Measurements from ENCODE around the gene DDN. TPM values are rescaled to one million over a fixed set of nuclear protein-coding genes. Genes with fewer than 3 reads are reported as not detected.

DDN gene
- total and polyA plus RNA-seq, 12 donors = 0.08 to 2.2 (median 0.43) TPM; not detected in 1

- WGBS, 4 donors = 14 to 19% (median 19%) methylated on average over 10 to 13 of the region's 13 CpGs
- TF ChIP-seq POLR2A (IDR thresholded peaks at IDR 0.05) = no peak
- TF ChIP-seq, protein P1, sequence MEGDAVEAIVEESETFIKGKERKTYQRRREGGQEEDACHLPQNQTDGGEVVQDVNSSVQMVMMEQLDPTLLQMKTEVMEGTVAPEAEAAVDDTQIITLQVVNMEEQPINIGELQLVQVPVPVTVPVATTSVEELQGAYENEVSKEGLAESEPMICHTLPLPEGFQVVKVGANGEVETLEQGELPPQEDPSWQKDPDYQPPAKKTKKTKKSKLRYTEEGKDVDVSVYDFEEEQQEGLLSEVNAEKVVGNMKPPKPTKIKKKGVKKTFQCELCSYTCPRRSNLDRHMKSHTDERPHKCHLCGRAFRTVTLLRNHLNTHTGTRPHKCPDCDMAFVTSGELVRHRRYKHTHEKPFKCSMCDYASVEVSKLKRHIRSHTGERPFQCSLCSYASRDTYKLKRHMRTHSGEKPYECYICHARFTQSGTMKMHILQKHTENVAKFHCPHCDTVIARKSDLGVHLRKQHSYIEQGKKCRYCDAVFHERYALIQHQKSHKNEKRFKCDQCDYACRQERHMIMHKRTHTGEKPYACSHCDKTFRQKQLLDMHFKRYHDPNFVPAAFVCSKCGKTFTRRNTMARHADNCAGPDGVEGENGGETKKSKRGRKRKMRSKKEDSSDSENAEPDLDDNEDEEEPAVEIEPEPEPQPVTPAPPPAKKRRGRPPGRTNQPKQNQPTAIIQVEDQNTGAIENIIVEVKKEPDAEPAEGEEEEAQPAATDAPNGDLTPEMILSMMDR (IDR thresholded peaks at IDR 0.05) = no peak
- Histone ChIP-seq H3K4me1 (replicated peaks in 1 of 2) (peaks cover 11 to 36% of the 10 kb centered on the region in 2 donors), H3K4me3 (no peak overlapping the region), H3K9me3 (replicated peaks in 1 of 3) (no peaks in the 10 kb centered on the region), H3K27ac (no peak overlapping the region), H3K36me3 (replicated peaks in 1 of 2) (no peaks in the 10 kb centered on the region), H3K27me3 (peaks cover 68% of the 10 kb centered on the region)
- intact Hi-C loops (cut with DNase I) = loop anchor here in 1 of 2 donors (10.0 kb wide), 1 partner anchor 47 kb away; no protein-coding TSS in a partner anchor
- DNase-seq = no peak
These were observed 17.4 kb downstream of the DDN start for GRCh38 chr12:48981757-48982157.

DNA sequence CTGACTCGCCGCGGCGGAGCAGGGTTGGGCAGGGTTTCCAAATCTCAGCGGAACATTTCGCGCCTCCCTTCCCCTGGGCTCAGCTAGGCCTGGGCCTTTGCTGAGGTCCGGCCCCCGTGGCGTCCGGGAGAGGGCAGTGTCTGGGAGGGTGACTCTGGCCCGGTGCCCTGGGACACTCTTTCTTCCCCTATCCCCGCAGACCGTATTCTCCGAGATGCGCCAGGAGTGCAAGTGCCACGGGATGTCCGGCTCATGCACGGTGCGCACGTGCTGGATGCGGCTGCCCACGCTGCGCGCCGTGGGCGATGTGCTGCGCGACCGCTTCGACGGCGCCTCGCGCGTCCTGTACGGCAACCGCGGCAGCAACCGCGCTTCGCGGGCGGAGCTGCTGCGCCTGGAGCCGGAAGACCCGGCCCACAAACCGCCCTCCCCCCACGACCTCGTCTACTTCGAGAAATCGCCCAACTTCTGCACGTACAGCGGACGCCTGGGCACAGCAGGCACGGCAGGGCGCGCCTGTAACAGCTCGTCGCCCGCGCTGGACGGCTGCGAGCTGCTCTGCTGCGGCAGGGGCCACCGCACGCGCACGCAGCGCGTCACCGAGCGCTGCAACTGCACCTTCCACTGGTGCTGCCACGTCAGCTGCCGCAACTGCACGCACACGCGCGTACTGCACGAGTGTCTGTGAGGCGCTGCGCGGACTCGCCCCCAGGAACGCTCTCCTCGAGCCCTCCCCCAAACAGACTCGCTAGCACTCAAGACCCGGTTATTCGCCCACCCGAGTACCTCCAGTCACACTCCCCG, 18.0 kb downstream of the DDN start:
- Histone ChIP-seq H3K27ac (no peak overlapping the region), H3K4me1 (replicated peaks in 1 of 2) (peaks cover 11 to 36% of the 10 kb centered on the region in 2 donors), H3K9me3 (replicated peaks in 1 of 3) (no peaks in the 10 kb centered on the region), H3K36me3 (replicated peaks in 1 of 2) (no peaks in the 10 kb centered on the region), H3K4me3 (no peak overlapping the region), H3K27me3 (peaks cover 68% of the 10 kb centered on the region)
- 2 to 7% (median 3%) methylated on average over 4 to 91 of the region's 91 CpGs for WGBS, 4 donors
- intact Hi-C loops (cut with DNase I) = loop anchor here in 1 of 2 donors (10.0 kb wide), 1 partner anchor 46 kb away; no protein-coding TSS in a partner anchor
- no peak for TF ChIP-seq POLR2A (IDR thresholded peaks at IDR 0.05)
- TF ChIP-seq, protein P1 (IDR thresholded peaks at IDR 0.05) = no peak
- DNase-seq = peak in 2 of 7 donors; percentile 37 to 55

- Histone ChIP-seq H3K4me1 (replicated peaks in 1 of 2) (peaks cover 11 to 36% of the 10 kb centered on the region in 2 donors), H3K4me3 (peak overlapping the region in 1 of 4 donors; percentile 31), H3K9me3 (replicated peaks in 1 of 3) (no peaks in the 10 kb centered on the region), H3K27me3 (peaks cover 68% of the 10 kb centered on the region), H3K27ac (no peak overlapping the region), H3K36me3 (replicated peaks in 1 of 2) (no peaks in the 10 kb centered on the region)
- intact Hi-C loops (cut with DNase I) = loop anchor here in 1 of 2 donors (10.0 kb wide), 1 partner anchor 46 kb away; no protein-coding TSS in a partner anchor
- DNase-seq = no peak
- WGBS, 4 donors = 0 to 4% (median 4%) methylated on average over 6 to 46 of the region's 46 CpGs
- TF ChIP-seq, protein P1 (IDR thresholded peaks at IDR 0.05) = no peak
- TF ChIP-seq POLR2A (IDR thresholded peaks at IDR 0.05) = no peak
These were observed 18.7 kb downstream of the DDN start for GRCh38 chr12:48980389-48980952.

- Histone ChIP-seq H3K4me3 (peak overlapping the region in 2 of 4 donors; percentile 1 to 31), H3K27me3 (peaks cover 68% of the 10 kb centered on the region), H3K27ac (no peak overlapping the region), H3K36me3 (replicated peaks in 1 of 2) (no peaks in the 10 kb centered on the region), H3K4me1 (replicated peaks in 1 of 2) (peaks cover 11 to 36% of the 10 kb centered on the region in 2 donors), H3K9me3 (replicated peaks in 1 of 3) (no peaks in the 10 kb centered on the region)
- 2 to 8% (median 3%) methylated on average over 13 to 55 of the region's 55 CpGs for WGBS, 4 donors
- intact Hi-C loops (cut with DNase I) = loop anchor here in 1 of 2 donors (10.0 kb wide), 1 partner anchor 45 kb away; no protein-coding TSS in a partner anchor
- DNase-seq = no peak
- no peak for TF ChIP-seq POLR2A (IDR thresholded peaks at IDR 0.05)
- TF ChIP-seq, protein P1 (IDR thresholded peaks at IDR 0.05) = no peak
These were observed 19.4 kb downstream of the DDN start for GRCh38 chr12:48979602-48980388.
